GM15510 (cell line): ENCODE data around the gene BAIAP3.

Experiments used
- POLR2A ChIP-seq: IDR thresholded peaks from 3 replicates; pipeline ENCODE4 v1.6.1; 2011; ENCODE audit warnings: borderline replicate concordance; ENCODE audit not compliant: insufficient read length; ENCODE audit errors: extremely low read depth

The BAIAP3 gene

DNA sequence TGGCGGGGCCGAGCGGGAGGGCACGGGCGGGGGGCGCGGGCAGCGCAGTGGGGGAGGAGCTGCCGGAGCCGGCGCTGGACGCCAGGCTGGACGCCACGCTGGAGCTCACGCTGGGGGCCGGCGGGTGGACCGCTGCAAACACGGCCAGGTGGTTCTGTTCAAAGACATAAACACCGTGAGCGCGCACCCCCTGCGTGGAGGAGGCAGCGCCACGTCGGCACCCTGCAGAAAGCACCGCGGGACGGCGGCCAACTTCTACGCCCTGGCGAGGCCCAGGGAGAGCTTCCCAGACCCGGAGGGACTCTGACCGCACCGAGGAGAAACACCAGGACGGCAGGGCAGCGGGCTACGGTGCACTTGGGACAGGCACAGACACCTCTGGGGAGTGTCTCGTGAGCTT is 51.8 kb downstream of the BAIAP3 start:
- TF ChIP-seq POLR2A: no peak

DNA sequence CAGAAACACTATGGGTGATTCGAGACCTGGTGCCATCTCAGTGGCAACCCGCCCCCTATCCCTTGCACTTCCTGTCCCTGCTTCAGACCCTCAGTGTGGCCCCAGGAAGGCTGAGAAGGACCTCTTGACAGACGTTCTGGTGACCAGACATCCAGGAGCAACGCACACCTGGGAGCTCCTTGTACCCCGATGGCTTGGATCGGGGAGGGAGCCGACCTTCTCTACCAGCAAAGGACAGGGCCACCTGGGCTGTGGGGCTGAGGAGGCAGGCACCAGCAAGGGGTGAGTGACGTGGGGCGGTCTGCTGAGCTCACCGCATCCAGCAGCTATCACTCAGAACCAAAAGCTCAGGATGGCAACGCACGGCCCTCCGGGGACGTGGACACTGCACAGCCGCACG is 53.9 kb downstream of the BAIAP3 start:
- TF ChIP-seq POLR2A: no peak

DNA sequence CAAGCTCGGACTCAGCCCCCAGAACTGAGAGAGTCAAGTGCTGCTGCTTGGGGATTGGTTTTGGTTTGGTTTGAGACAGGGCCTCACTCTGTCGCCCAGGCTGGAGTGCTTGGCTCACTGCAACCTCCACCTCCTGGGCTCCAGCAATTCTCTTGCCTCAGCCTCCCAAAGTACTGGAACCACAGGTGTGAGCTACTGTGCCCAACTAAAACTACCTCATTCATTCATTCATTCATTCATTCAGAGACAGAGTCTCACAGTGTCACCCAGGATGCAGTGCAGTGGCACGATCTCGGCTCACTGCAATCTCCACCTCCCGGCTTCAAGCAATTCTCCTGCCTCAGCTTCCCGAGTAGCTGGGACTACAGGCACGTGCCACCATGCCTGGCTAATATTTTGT is 56.3 kb downstream of the BAIAP3 start:
- no peak for TF ChIP-seq POLR2A

DNA sequence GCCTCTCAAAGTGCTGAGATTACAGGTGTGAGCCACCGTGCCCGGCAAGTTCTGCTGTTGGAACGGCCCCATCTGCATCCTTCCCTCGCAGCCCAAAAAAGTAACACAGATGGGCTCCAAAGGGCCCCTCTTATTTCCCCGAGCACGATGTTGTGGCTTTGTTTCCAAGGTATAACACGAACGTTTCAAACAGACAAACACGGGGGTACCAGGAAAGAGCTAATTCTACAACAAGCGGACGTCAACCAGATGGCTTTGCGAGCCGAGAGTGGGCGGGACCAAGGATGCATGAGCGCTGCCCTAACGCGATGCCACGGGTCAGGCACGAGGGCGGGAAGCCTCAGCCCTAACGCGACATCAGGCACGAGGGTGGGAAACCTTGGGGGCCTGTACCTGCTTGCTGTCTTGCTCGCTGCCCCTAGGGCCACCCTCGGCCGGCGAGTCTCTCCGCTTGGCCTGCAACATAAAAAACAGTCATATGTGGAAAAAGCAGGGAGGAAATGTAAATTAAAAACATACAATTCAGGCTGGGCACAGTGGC is 56.9 kb downstream of the BAIAP3 start:
- no peak for TF ChIP-seq POLR2A

DNA sequence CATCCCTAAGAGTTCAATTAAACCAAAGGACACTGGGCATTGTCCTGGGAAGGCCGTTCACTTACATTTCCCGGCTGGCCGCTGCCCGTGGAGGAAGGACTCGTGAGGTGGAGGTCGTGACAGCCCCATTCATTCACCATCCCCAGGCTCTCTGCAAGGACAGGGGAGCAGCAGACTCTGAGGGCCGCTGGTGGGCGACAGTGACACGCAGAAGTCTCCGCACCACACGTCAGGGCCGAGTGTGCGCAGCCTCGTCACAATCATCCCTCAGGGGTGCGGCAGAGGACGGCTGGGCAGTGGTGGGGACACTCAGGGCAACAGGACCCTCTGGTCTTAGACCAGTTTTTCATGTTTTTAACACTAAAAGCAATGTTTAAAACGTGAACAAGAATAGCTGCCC is 59.4 kb downstream of the BAIAP3 start:
- TF ChIP-seq POLR2A: no peak

DNA sequence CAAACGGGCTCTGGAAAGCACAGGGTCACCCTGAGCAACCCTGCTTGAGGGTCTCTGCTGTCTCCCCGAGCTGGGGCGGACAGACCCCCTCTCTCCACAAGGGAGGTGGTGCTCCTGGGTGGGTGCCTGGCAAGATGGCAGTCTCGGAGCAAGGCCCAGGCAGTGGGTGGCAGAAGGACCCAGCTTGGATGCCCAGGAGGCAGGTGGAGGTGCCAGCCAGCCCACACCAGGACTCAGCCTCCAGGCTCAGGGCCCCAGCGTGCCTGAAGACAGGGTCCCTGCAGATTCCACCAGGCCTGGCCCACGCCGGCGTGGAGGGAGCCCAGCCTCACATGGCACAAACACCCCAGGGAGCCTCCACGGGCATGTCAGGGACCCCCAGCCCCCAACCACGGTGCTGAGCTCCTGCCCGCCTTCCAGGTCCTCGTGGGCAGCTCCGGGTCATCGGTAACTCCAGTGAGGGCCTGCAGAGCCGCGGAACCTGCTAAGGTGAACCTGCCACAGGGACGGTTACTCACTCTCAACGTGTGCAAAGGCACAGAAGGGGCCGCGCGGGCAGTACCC is 60.2 kb downstream of the BAIAP3 start:
- TF ChIP-seq POLR2A: no peak

DNA sequence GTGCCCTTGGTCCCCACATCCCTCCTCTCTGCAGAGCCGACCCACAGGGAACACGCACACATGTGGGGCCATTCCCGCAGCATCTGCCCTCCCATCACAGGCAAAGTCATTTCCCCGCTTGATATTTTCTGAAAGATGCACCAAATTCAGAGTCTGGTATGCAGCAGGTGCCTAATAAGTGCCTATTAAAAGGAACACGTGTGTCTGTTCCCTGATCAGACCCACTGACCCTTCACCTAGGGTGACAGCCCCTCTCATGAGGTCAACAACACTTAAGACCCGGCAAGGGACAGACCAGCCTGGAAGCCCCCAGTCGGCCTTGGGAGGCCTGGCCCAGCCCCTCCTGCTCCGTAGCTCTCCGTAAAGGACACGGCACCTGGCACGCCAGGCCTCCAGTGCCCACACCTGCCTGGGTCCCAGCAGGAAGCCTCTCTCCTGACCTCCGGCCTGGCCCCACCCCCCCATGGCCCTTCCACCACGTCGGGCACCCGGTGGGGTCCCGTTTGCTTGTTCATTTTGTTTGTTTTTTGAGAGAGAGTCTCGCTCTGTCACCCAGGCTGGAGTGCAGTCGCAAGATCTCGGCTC is 61.0 kb downstream of the BAIAP3 start:
- TF ChIP-seq POLR2A: no peak

DNA sequence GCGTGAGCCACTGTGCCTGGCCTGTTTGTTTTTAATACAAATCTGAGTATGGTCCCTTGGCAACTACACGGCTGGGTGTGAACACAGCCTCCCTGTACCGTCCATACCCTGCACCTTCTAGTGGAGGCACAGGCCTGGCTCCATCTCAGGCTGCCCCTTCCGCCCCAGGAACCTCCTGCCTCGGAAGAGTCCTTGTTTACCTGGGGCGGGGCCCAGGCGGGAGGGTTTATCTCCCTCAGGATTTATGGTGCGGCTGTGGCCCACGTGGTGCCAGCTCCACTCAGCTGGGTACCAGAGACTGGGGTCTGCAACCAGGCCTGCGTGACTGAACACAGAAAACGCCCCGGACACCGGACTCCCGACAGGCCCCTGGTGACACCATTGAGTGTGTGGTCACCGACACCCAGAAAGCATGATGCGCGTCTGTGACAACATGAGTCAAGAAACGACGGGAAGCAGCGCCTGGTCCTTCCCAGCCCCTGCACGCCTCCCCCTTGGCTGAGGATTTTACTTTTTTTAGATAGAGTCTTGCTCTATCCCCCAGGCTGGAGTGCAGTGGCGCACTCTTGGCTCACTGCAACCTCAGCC is 62.1 kb downstream of the BAIAP3 start:
- TF ChIP-seq POLR2A: no peak

DNA sequence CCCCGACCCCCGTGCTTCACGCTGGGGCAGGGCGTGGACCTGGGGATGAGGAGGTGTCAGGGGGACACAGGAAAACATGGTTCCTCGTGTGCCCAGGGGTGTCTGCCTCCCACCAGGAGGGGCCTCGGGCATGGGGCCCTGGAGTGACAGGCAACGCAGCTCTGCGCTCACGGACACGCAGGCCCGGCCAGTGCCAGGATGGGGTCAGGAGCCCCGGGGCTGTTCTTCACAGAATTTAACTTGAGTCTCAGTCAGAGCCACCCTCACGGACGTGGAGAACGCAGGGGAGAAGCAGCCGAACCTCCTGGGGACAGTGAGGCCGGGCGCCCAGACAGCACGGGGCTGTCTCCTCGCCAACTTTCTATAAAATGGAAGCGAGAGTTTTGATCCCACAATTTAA is 64.3 kb downstream of the BAIAP3 start:
- TF ChIP-seq POLR2A: no peak

DNA sequence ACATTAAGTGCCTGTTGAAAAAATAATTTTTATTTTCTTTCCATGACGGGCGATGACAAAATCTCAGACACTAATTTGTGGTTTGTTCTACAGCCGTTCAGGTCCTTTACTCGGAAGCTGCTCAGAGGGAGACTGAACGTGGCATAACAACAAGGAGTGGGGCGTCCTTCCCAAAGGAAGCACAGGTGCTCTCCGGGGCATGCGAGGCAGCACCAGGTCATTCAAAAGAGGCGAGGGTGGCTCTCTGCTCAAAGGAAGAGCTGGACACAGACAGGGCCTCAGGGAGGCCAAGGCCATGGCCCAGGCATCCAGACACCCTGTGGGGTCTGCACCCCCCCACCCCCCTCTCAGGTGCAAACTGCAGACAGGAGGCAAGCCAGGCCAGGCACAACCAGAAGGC is 64.9 kb downstream of the BAIAP3 start:
- no peak for TF ChIP-seq POLR2A
